Activated naive CD4-positive, alpha-beta T cell treated with anti-CD3 and anti-CD28 coated beads, Interleukin-2, amount 50 U/mL, for 24 hours (primary cell): Measurements from ENCODE around the gene TBX15.

Source experiments
- H3K27ac Mint-ChIP-seq: one replicate; pipeline ENCODE4 v1.8.0; 2021; ENCODE audit warnings: mild to moderate bottlenecking, mixed read lengths
- H3K27me3 Mint-ChIP-seq: one replicate; pipeline ENCODE4 v1.8.0; 2021; ENCODE audit warnings: mixed read lengths
- H3K36me3 Mint-ChIP-seq: one replicate; pipeline ENCODE4 v1.8.0; 2021; ENCODE audit warnings: mixed read lengths
- H3K4me1 Mint-ChIP-seq: one replicate; pipeline ENCODE4 v1.8.0; 2021; ENCODE audit warnings: mixed read lengths
- H3K4me3 Mint-ChIP-seq: one replicate; pipeline ENCODE4 v1.8.0; 2021; ENCODE audit warnings: mild to moderate bottlenecking, mixed read lengths
- H3K9me3 Mint-ChIP-seq: one replicate; pipeline ENCODE4 v1.8.0; 2021; ENCODE audit warnings: mixed read lengths

TBX15 gene

GRCh38 chr1:118988186-118989005, at the start of gene TBX15:
TSS of gene TBX15 (minus strand) at chr1:118988343. CDS start at chr1:118987795, 548 bp downstream.
- Mint-ChIP-seq H3K27ac (no peak within 1 kb of the TSS), H3K9me3 (peaks cover 10% of the 10 kb centered on the region), H3K4me3 (peak within 1 kb of the TSS; percentile 39), H3K36me3 (peaks cover 4% of the 10 kb centered on the region), H3K4me1 (peaks cover 25% of the 10 kb centered on the region), H3K27me3 (peaks cover 72% of the 10 kb centered on the region)

GRCh38 chr1:119034359-119034758, 46.2 kb upstream of the TBX15 start:
- Mint-ChIP-seq H3K9me3 (no peaks in the 10 kb centered on the region), H3K27me3 (no peaks in the 10 kb centered on the region), H3K27ac (peak overlapping the region; percentile 43), H3K4me1 (no peaks in the 10 kb centered on the region), H3K36me3 (peaks cover 68% of the 10 kb centered on the region), H3K4me3 (no peak overlapping the region)

GRCh38 chr1:119032986-119033385, 44.8 kb upstream of the TBX15 start:
- H3K4me1 Mint-ChIP-seq: no peaks in the 10 kb centered on the region
- no peak overlapping the region for H3K27ac Mint-ChIP-seq
- no peak overlapping the region for H3K4me3 Mint-ChIP-seq
- H3K9me3 Mint-ChIP-seq: peaks cover 4% of the 10 kb centered on the region
- peaks cover 61% of the 10 kb centered on the region for H3K36me3 Mint-ChIP-seq
- no peaks in the 10 kb centered on the region for H3K27me3 Mint-ChIP-seq

GRCh38 chr1:119027759-119028158, 39.6 kb upstream of the TBX15 start:
- peaks cover 12% of the 10 kb centered on the region for H3K9me3 Mint-ChIP-seq
- H3K36me3 Mint-ChIP-seq: peaks cover 39% of the 10 kb centered on the region
- no peaks in the 10 kb centered on the region for H3K27me3 Mint-ChIP-seq
- no peak overlapping the region for H3K27ac Mint-ChIP-seq
- no peak overlapping the region for H3K4me3 Mint-ChIP-seq
- H3K4me1 Mint-ChIP-seq: no peaks in the 10 kb centered on the region

GRCh38 chr1:119026956-119027355, 38.8 kb upstream of the TBX15 start:
- H3K4me1 Mint-ChIP-seq: no peaks in the 10 kb centered on the region
- H3K4me3 Mint-ChIP-seq: no peak overlapping the region
- no peak overlapping the region for H3K27ac Mint-ChIP-seq
- H3K9me3 Mint-ChIP-seq: peaks cover 12% of the 10 kb centered on the region
- H3K36me3 Mint-ChIP-seq: peaks cover 35% of the 10 kb centered on the region
- no peaks in the 10 kb centered on the region for H3K27me3 Mint-ChIP-seq

GRCh38 chr1:119015547-119015946, 27.4 kb upstream of the TBX15 start:
- H3K4me1 Mint-ChIP-seq: no peaks in the 10 kb centered on the region
- H3K36me3 Mint-ChIP-seq: peaks cover 46% of the 10 kb centered on the region
- no peak overlapping the region for H3K4me3 Mint-ChIP-seq
- H3K9me3 Mint-ChIP-seq: peaks cover 42% of the 10 kb centered on the region
- H3K27me3 Mint-ChIP-seq: peaks cover 17% of the 10 kb centered on the region
- no peak overlapping the region for H3K27ac Mint-ChIP-seq

GRCh38 chr1:119012383-119012782, 24.2 kb upstream of the TBX15 start:
- Mint-ChIP-seq H3K27me3 (peaks cover 34% of the 10 kb centered on the region), H3K9me3 (peaks cover 52% of the 10 kb centered on the region), H3K4me3 (no peak overlapping the region), H3K4me1 (peaks cover 9% of the 10 kb centered on the region), H3K36me3 (peaks cover 30% of the 10 kb centered on the region), H3K27ac (no peak overlapping the region)

GRCh38 chr1:119011706-119012105, 23.6 kb upstream of the TBX15 start:
- Mint-ChIP-seq H3K36me3 (peaks cover 30% of the 10 kb centered on the region), H3K9me3 (peaks cover 52% of the 10 kb centered on the region), H3K4me1 (peaks cover 9% of the 10 kb centered on the region), H3K27ac (no peak overlapping the region), H3K4me3 (no peak overlapping the region), H3K27me3 (peaks cover 34% of the 10 kb centered on the region)

GRCh38 chr1:119011116-119011515, 23.0 kb upstream of the TBX15 start:
- Mint-ChIP-seq H3K36me3 (peaks cover 29% of the 10 kb centered on the region), H3K4me1 (peaks cover 9% of the 10 kb centered on the region), H3K9me3 (peaks cover 52% of the 10 kb centered on the region), H3K27me3 (peaks cover 38% of the 10 kb centered on the region), H3K4me3 (no peak overlapping the region), H3K27ac (peak overlapping the region; percentile 25)

- no peak overlapping the region for H3K27ac Mint-ChIP-seq
- H3K36me3 Mint-ChIP-seq: peaks cover 28% of the 10 kb centered on the region
- H3K4me3 Mint-ChIP-seq: no peak overlapping the region
- H3K27me3 Mint-ChIP-seq: peaks cover 44% of the 10 kb centered on the region
- H3K4me1 Mint-ChIP-seq: peaks cover 9% of the 10 kb centered on the region
- peaks cover 51% of the 10 kb centered on the region for H3K9me3 Mint-ChIP-seq
Observed at GRCh38 chr1:119010201-119010600, 22.1 kb upstream of the TBX15 start.

- Mint-ChIP-seq H3K9me3 (peaks cover 42% of the 10 kb centered on the region), H3K4me3 (no peak overlapping the region)
Observed at GRCh38 chr1:119009312-119009655, 21.1 kb upstream of the TBX15 start.

GRCh38 chr1:119008483-119009311, 20.6 kb upstream of the TBX15 start:
- peaks cover 21% of the 10 kb centered on the region for H3K36me3 Mint-ChIP-seq
- H3K9me3 Mint-ChIP-seq: peaks cover 40% of the 10 kb centered on the region
- H3K27ac Mint-ChIP-seq: no peak overlapping the region
- H3K4me3 Mint-ChIP-seq: peak overlapping the region; percentile 61
- H3K4me1 Mint-ChIP-seq: peaks cover 9% of the 10 kb centered on the region
- H3K27me3 Mint-ChIP-seq: peaks cover 56% of the 10 kb centered on the region

More at GRCh38 chr1:119009312-119009655, 21.1 kb upstream of the TBX15 start:
- peaks cover 9% of the 10 kb centered on the region for H3K4me1 Mint-ChIP-seq
- H3K27ac Mint-ChIP-seq: no peak overlapping the region
- H3K36me3 Mint-ChIP-seq: peaks cover 23% of the 10 kb centered on the region
- H3K27me3 Mint-ChIP-seq: peaks cover 50% of the 10 kb centered on the region

GRCh38 chr1:119007670-119008482, 19.7 kb upstream of the TBX15 start:
- H3K27me3 Mint-ChIP-seq: peaks cover 63% of the 10 kb centered on the region
- peaks cover 16% of the 10 kb centered on the region for H3K36me3 Mint-ChIP-seq
- peaks cover 9% of the 10 kb centered on the region for H3K4me1 Mint-ChIP-seq
- H3K4me3 Mint-ChIP-seq: no peak overlapping the region
- H3K27ac Mint-ChIP-seq: no peak overlapping the region
- H3K9me3 Mint-ChIP-seq: peaks cover 36% of the 10 kb centered on the region

- Mint-ChIP-seq H3K36me3 (peaks cover 11% of the 10 kb centered on the region), H3K27ac (no peak overlapping the region), H3K4me1 (peaks cover 9% of the 10 kb centered on the region), H3K9me3 (peaks cover 30% of the 10 kb centered on the region), H3K4me3 (no peak overlapping the region), H3K27me3 (peaks cover 63% of the 10 kb centered on the region)
Observed at GRCh38 chr1:119007339-119007669, 19.2 kb upstream of the TBX15 start.
